Neutrophil (primary cell): ENCODE results near the gene HELZ.

Experiments used
- H3K27ac ChIP-seq: fragments of 200-600 bp; sonication (generic); 2 replicates; pipeline ENCODE4 v1.5.1; 2016; ENCODE audit warnings: mild to moderate bottlenecking, moderate library complexity
- H3K27me3 ChIP-seq: fragments of 200-600 bp; sonication (generic); 2 replicates; pipeline ENCODE4 v1.6.0; 2016; ENCODE audit warnings: mild to moderate bottlenecking
- H3K36me3 ChIP-seq: fragments of 200-600 bp; sonication (generic); 2 replicates; pipeline ENCODE4 v1.5.1; 2017
- H3K4me1 ChIP-seq, 2 experiments: fragments of 200-600 bp in 1 of 2; sonication (generic) in 1 of 2; 1 replicate in 1 of 2; 2 replicates in 1 of 2; pipeline versions ENCODE4 v1.5.1 to v1.6.1; 2013 to 2016; ENCODE audit warnings: low read depth in 1 of 2, low read length in 1 of 2, mild to moderate bottlenecking in 1 of 2, moderate library complexity in 1 of 2; ENCODE audit not compliant: control insufficient read depth in 1 of 2, insufficient read depth in 1 of 2
- H3K4me3 ChIP-seq, 2 experiments: fragments of 200-600 bp in 1 of 2; sonication (generic) in 1 of 2; 1 replicate in 1 of 2; 2 replicates in 1 of 2; pipeline ENCODE4 v1.5.1; 2013 to 2016; ENCODE audit warnings: low read depth in 1 of 2, low read length in 1 of 2, mild to moderate bottlenecking in 1 of 2, moderate library complexity in 1 of 2
- H3K9me3 ChIP-seq: fragments of 200-600 bp; sonication (generic); 2 replicates; pipeline ENCODE4 v1.5.1; 2016
- CTCF ChIP-seq: fragments of 200-600 bp; sonication (generic); IDR thresholded peaks from 2 replicates; pipeline ENCODE4 v1.5.1; 2016; ENCODE audit warnings: antibody characterized with exemption

HELZ gene

GRCh38 chr17:67215991-67216421, 29.0 kb downstream of the HELZ start:
- Histone ChIP-seq H3K4me3 (no peak overlapping the region), H3K9me3 (no peaks in the 10 kb centered on the region), H3K27me3 (no peaks in the 10 kb centered on the region), H3K4me1 (peaks cover 13 to 16% of the 10 kb centered on the region in 2 experiments), H3K36me3 (peaks cover 28% of the 10 kb centered on the region), H3K27ac (no peak overlapping the region)
- TF ChIP-seq CTCF = no peak

- Histone ChIP-seq H3K4me3 (no peak overlapping the region), H3K27ac (peak overlapping the region; percentile 51), H3K36me3 (peaks cover 19% of the 10 kb centered on the region), H3K27me3 (no peaks in the 10 kb centered on the region), H3K4me1 (peaks cover 13 to 16% of the 10 kb centered on the region in 2 experiments), H3K9me3 (no peaks in the 10 kb centered on the region)
- no peak for TF ChIP-seq CTCF
Observed at GRCh38 chr17:67212714-67213417, 32.1 kb downstream of the HELZ start.

GRCh38 chr17:67212231-67212630, 32.8 kb downstream of the HELZ start:
- no peaks in the 10 kb centered on the region for H3K9me3 ChIP-seq
- H3K4me3 ChIP-seq = no peak overlapping the region
- peaks cover 13% of the 10 kb centered on the region for H3K36me3 ChIP-seq
- no peak overlapping the region for H3K27ac ChIP-seq
- TF ChIP-seq CTCF = no peak
- H3K27me3 ChIP-seq = no peaks in the 10 kb centered on the region
- peaks cover 13 to 16% of the 10 kb centered on the region in 2 experiments for H3K4me1 ChIP-seq

GRCh38 chr17:67211742-67212141, 33.3 kb downstream of the HELZ start:
- TF ChIP-seq CTCF = no peak
- H3K36me3 ChIP-seq = peaks cover 11% of the 10 kb centered on the region
- no peak overlapping the region for H3K4me3 ChIP-seq
- H3K9me3 ChIP-seq = no peaks in the 10 kb centered on the region
- H3K27ac ChIP-seq = peak overlapping the region; percentile 49
- H3K4me1 ChIP-seq = peaks cover 13 to 16% of the 10 kb centered on the region in 2 experiments
- H3K27me3 ChIP-seq = no peaks in the 10 kb centered on the region

- H3K9me3 ChIP-seq = no peaks in the 10 kb centered on the region
- TF ChIP-seq CTCF = no peak
- H3K36me3 ChIP-seq = peaks cover 7% of the 10 kb centered on the region
- no peaks in the 10 kb centered on the region for H3K27me3 ChIP-seq
- H3K4me3 ChIP-seq = no peak overlapping the region
- peaks cover 13 to 16% of the 10 kb centered on the region in 2 experiments for H3K4me1 ChIP-seq
- H3K27ac ChIP-seq = no peak overlapping the region
Observed at GRCh38 chr17:67210915-67211314, 34.1 kb downstream of the HELZ start.
